WERI-Rb-1 (cell line): ENCODE measurements around the gene CAV1.

Experiments used
- DNase-seq: peaks from one replicate; pipeline ENCODE4 v3.0.0-alpha.2; 2020
- H3K27ac ChIP-seq: fragments of 250-450 bp; sonication (Bioruptor Pico); 2 replicates; pipeline ENCODE4 v1.5.1; 2020; ENCODE audit warnings: mild to moderate bottlenecking, moderate library complexity
- H3K27me3 ChIP-seq: fragments of 250-450 bp; sonication (Bioruptor Pico); 2 replicates; pipeline ENCODE4 v1.5.1; 2021; ENCODE audit warnings: mild to moderate bottlenecking, low read depth, moderate library complexity; ENCODE audit not compliant: insufficient read depth, severe bottlenecking
- H3K36me3 ChIP-seq: fragments of 250-450 bp; sonication (Bioruptor Pico); 2 replicates; pipeline ENCODE4 v1.5.1; 2020; ENCODE audit warnings: mild to moderate bottlenecking, moderate library complexity
- H3K4me3 ChIP-seq: 2 replicates; pipeline ENCODE4 v1.5.1; 2011; ENCODE audit warnings: low read depth, mild to moderate bottlenecking, control low read depth, low read length
- H3K9me3 ChIP-seq: fragments of 250-450 bp; sonication (Bioruptor Pico); 2 replicates; pipeline ENCODE4 v1.5.1; 2021; ENCODE audit warnings: mild to moderate bottlenecking, moderate library complexity; ENCODE audit not compliant: severe bottlenecking
- CTCF ChIP-seq: IDR thresholded peaks from 2 replicates; pipeline ENCODE4 v1.5.1; 2011; ENCODE audit warnings: low read depth, mild to moderate bottlenecking, control low read depth, inconsistent platforms, low read length

CAV1 gene

GRCh38 chr7:116574025-116574822 lies 49.4 kb downstream of the CAV1 start:
- no peak for DNase-seq
- H3K4me3 ChIP-seq: no peak overlapping the region
- no peaks in the 10 kb centered on the region for H3K36me3 ChIP-seq
- no peaks in the 10 kb centered on the region for H3K9me3 ChIP-seq
- TF ChIP-seq CTCF: no peak
- no peak overlapping the region for H3K27ac ChIP-seq
- peaks cover 16% of the 10 kb centered on the region for H3K27me3 ChIP-seq

- Histone ChIP-seq H3K9me3 (no peaks in the 10 kb centered on the region), H3K27me3 (peaks cover 16% of the 10 kb centered on the region), H3K27ac (no peak overlapping the region), H3K36me3 (no peaks in the 10 kb centered on the region), H3K4me3 (no peak overlapping the region)
- no peak for DNase-seq
- no peak for TF ChIP-seq CTCF
These were observed 51.0 kb downstream of the CAV1 start for GRCh38 chr7:116575853-116576252.

- no peaks in the 10 kb centered on the region for H3K36me3 ChIP-seq
- H3K9me3 ChIP-seq: no peaks in the 10 kb centered on the region
- peaks cover 16% of the 10 kb centered on the region for H3K27me3 ChIP-seq
- H3K4me3 ChIP-seq: no peak overlapping the region
- TF ChIP-seq CTCF: no peak
- no peak for DNase-seq
- H3K27ac ChIP-seq: no peak overlapping the region
These were observed 51.8 kb downstream of the CAV1 start for GRCh38 chr7:116576350-116577319.

GRCh38 chr7:116577320-116577871 lies 52.6 kb downstream of the CAV1 start:
- Histone ChIP-seq H3K4me3 (no peak overlapping the region), H3K27me3 (peaks cover 16% of the 10 kb centered on the region), H3K36me3 (no peaks in the 10 kb centered on the region), H3K9me3 (no peaks in the 10 kb centered on the region), H3K27ac (no peak overlapping the region)
- TF ChIP-seq CTCF: no peak
- DNase-seq: no peak

- no peaks in the 10 kb centered on the region for H3K36me3 ChIP-seq
- H3K9me3 ChIP-seq: no peaks in the 10 kb centered on the region
- no peak for DNase-seq
- no peak for TF ChIP-seq CTCF
- H3K4me3 ChIP-seq: no peak overlapping the region
- no peak overlapping the region for H3K27ac ChIP-seq
- peaks cover 16% of the 10 kb centered on the region for H3K27me3 ChIP-seq
These were observed 53.7 kb downstream of the CAV1 start for GRCh38 chr7:116578526-116578925.
